IPS-18a (cell line): ENCODE results near the gene AVL9.
"Not testable (repeated sequence)": the region's sequence is repeated elsewhere in the genome, so short reads cannot be mapped to it uniquely, and the experiment has no call there.

ENCODE experiments used
- H3K27ac ChIP-seq: one replicate; pipeline ENCODE4 v1.5.1; 2013; ENCODE audit warnings: low read length
- H3K27me3 ChIP-seq: one replicate; pipeline ENCODE4 v1.6.1; 2013; ENCODE audit warnings: mild to moderate bottlenecking, low read length; ENCODE audit not compliant: control insufficient read depth, insufficient read depth
- H3K36me3 ChIP-seq: one replicate; pipeline ENCODE4 v1.6.1; 2013; ENCODE audit warnings: low read depth, low read length; ENCODE audit not compliant: control insufficient read depth
- H3K4me1 ChIP-seq: one replicate; pipeline ENCODE4 v1.6.1; 2013; ENCODE audit warnings: low read depth, low read length; ENCODE audit not compliant: control insufficient read depth
- H3K4me3 ChIP-seq: one replicate; pipeline ENCODE4 v1.5.1; 2013; ENCODE audit warnings: low read length
- H3K9ac ChIP-seq: one replicate; pipeline ENCODE4 v1.6.1; 2013; ENCODE audit warnings: mild to moderate bottlenecking, low read length, moderate library complexity
- H3K9me3 ChIP-seq: one replicate; pipeline ENCODE4 v1.6.1; 2013; ENCODE audit warnings: low read depth, low read length; ENCODE audit not compliant: control insufficient read depth

Gene AVL9

GRCh38 chr7:32495298-32496051 is at the start of gene AVL9:
Gene AVL9, plus strand, starts transcription at chr7:32495489. Its CDS starts 221 bp downstream, at chr7:32495710.
- Histone ChIP-seq H3K9ac (peak within 1 kb of the TSS; percentile 95), H3K9me3 (no peaks in the 10 kb centered on the region), H3K27ac (peak within 1 kb of the TSS; percentile 95), H3K4me1 (peaks cover 10% of the 10 kb centered on the region), H3K36me3 (no peaks in the 10 kb centered on the region), H3K4me3 (peak within 1 kb of the TSS; percentile 98), H3K27me3 (no peaks in the 10 kb centered on the region)

GRCh38 chr7:32447218-32447617 is 48.1 kb upstream of the AVL9 start:
- no peaks in the 10 kb centered on the region for H3K4me1 ChIP-seq
- H3K36me3 ChIP-seq: no peaks in the 10 kb centered on the region
- no peaks in the 10 kb centered on the region for H3K27me3 ChIP-seq
- no peak overlapping the region for H3K9ac ChIP-seq
- H3K27ac ChIP-seq: no peak overlapping the region
- H3K4me3 ChIP-seq: no peak overlapping the region
- no peaks in the 10 kb centered on the region for H3K9me3 ChIP-seq

GRCh38 chr7:32453341-32454011 is 41.8 kb upstream of the AVL9 start:
- H3K27me3 ChIP-seq: no peaks in the 10 kb centered on the region
- no peak overlapping the region for H3K4me3 ChIP-seq
- H3K4me1 ChIP-seq: no peaks in the 10 kb centered on the region

GRCh38 chr7:32458025-32458424 is 37.3 kb upstream of the AVL9 start:
- no peak overlapping the region for H3K4me3 ChIP-seq
- H3K27me3 ChIP-seq: no peaks in the 10 kb centered on the region
- H3K9me3 ChIP-seq: no peaks in the 10 kb centered on the region
- H3K9ac ChIP-seq: no peak overlapping the region
- no peaks in the 10 kb centered on the region for H3K36me3 ChIP-seq
- no peak overlapping the region for H3K27ac ChIP-seq
- no peaks in the 10 kb centered on the region for H3K4me1 ChIP-seq

More at GRCh38 chr7:32453341-32454011, 41.8 kb upstream of the AVL9 start:
- no peak overlapping the region for H3K27ac ChIP-seq
- H3K36me3 ChIP-seq: no peaks in the 10 kb centered on the region
- H3K9me3 ChIP-seq: no peaks in the 10 kb centered on the region
- no peak overlapping the region for H3K9ac ChIP-seq

GRCh38 chr7:32459788-32460187 is 35.5 kb upstream of the AVL9 start:
- H3K4me1 ChIP-seq: no peaks in the 10 kb centered on the region
- no peak overlapping the region for H3K9ac ChIP-seq
- H3K27me3 ChIP-seq: no peaks in the 10 kb centered on the region
- no peak overlapping the region for H3K4me3 ChIP-seq
- no peaks in the 10 kb centered on the region for H3K36me3 ChIP-seq
- no peaks in the 10 kb centered on the region for H3K9me3 ChIP-seq
- no peak overlapping the region for H3K27ac ChIP-seq

- no peaks in the 10 kb centered on the region for H3K4me1 ChIP-seq
- no peaks in the 10 kb centered on the region for H3K9me3 ChIP-seq
- no peak overlapping the region for H3K27ac ChIP-seq
- H3K36me3 ChIP-seq: no peaks in the 10 kb centered on the region
- no peak overlapping the region for H3K4me3 ChIP-seq
- H3K27me3 ChIP-seq: no peaks in the 10 kb centered on the region
- H3K9ac ChIP-seq: no peak overlapping the region
Observed at GRCh38 chr7:32461484-32461883, 33.8 kb upstream of the AVL9 start.

- no peak overlapping the region for H3K4me3 ChIP-seq
- no peaks in the 10 kb centered on the region for H3K4me1 ChIP-seq
- H3K27me3 ChIP-seq: no peaks in the 10 kb centered on the region
- no peak overlapping the region for H3K9ac ChIP-seq
- H3K27ac ChIP-seq: no peak overlapping the region
- H3K9me3 ChIP-seq: no peaks in the 10 kb centered on the region
- no peaks in the 10 kb centered on the region for H3K36me3 ChIP-seq
Observed at GRCh38 chr7:32462451-32462850, 32.8 kb upstream of the AVL9 start.

- H3K9me3 ChIP-seq: no peaks in the 10 kb centered on the region
- no peaks in the 10 kb centered on the region for H3K27me3 ChIP-seq
- H3K9ac ChIP-seq: no peak overlapping the region
- no peaks in the 10 kb centered on the region for H3K36me3 ChIP-seq
- H3K4me3 ChIP-seq: no peak overlapping the region
- no peaks in the 10 kb centered on the region for H3K4me1 ChIP-seq
- no peak overlapping the region for H3K27ac ChIP-seq
Observed at GRCh38 chr7:32462977-32463376, 32.3 kb upstream of the AVL9 start.

GRCh38 chr7:32464641-32465416 is 30.5 kb upstream of the AVL9 start:
- H3K4me1 ChIP-seq, H3K27me3 ChIP-seq, H3K9me3 ChIP-seq, H3K36me3 ChIP-seq, H3K27ac ChIP-seq, H3K4me3 ChIP-seq: not testable (repeated sequence)
- peak overlapping the region; percentile 22 for H3K9ac ChIP-seq

- H3K27me3 ChIP-seq, H3K27ac ChIP-seq, H3K36me3 ChIP-seq, H3K9me3 ChIP-seq, H3K4me1 ChIP-seq, H3K9ac ChIP-seq, H3K4me3 ChIP-seq: not testable (repeated sequence)
Observed at GRCh38 chr7:32470004-32470403, 25.3 kb upstream of the AVL9 start.

GRCh38 chr7:32470871-32471270 is 24.4 kb upstream of the AVL9 start:
- H3K4me3 ChIP-seq: no peak overlapping the region
- no peak overlapping the region for H3K27ac ChIP-seq
- no peaks in the 10 kb centered on the region for H3K36me3 ChIP-seq
- H3K9me3 ChIP-seq: no peaks in the 10 kb centered on the region
- H3K9ac ChIP-seq: no peak overlapping the region
- no peaks in the 10 kb centered on the region for H3K27me3 ChIP-seq
- no peaks in the 10 kb centered on the region for H3K4me1 ChIP-seq
